Measurements from ENCODE around the gene ADTRP.

The ADTRP gene

GRCh38 chr6:11703725-11704124, 74.9 kb downstream of the ADTRP start:
- H3K4me2 ChIP-seq (ENCODE audit: low read length), result no peak overlapping the region
- no peak overlapping the region for H3K4ac ChIP-seq (ENCODE audit: low read depth, low read length)
- no peak overlapping the region for H4K5ac ChIP-seq (ENCODE audit: low read length)
- H2BK15ac ChIP-seq (replicated peaks; ENCODE audit: low read depth), result no peak overlapping the region
- H3K36me3 ChIP-seq (ENCODE audit: control insufficient read depth, insufficient read depth, low read length), result no peaks in the 10 kb centered on the region
- no peak overlapping the region for H3K9ac ChIP-seq (ENCODE audit: low read length)
- no peak overlapping the region for H3K23ac ChIP-seq (ENCODE audit: low read length)
- DNase-seq, result no peak
- H3K4me1 ChIP-seq (ENCODE audit: control insufficient read depth, low read depth, low read length), result no peaks in the 10 kb centered on the region
- H4K8ac ChIP-seq (ENCODE audit: low read depth, low read length), result no peak overlapping the region
- no peak overlapping the region for H3K56ac ChIP-seq (ENCODE audit: low read length)
- no peaks in the 10 kb centered on the region for H3K27me3 ChIP-seq (ENCODE audit: insufficient read depth, low read length, poor library complexity)
- no peaks in the 10 kb centered on the region for H3K79me2 ChIP-seq (ENCODE audit: control insufficient read depth, insufficient read depth, low read length)
- H3K79me1 ChIP-seq (ENCODE audit: low read length), result no peaks in the 10 kb centered on the region
- no CpG with 5 or more reads among the region's 6 CpGs for WGBS (ENCODE audit: extremely low coverage, insufficient coverage, low lambda C conversion rate)
- no peak overlapping the region for H3K4me3 ChIP-seq (ENCODE audit: low read length)
- no peak overlapping the region for H3K27ac ChIP-seq (ENCODE audit: low read depth, low read length)
- H2BK5ac ChIP-seq (ENCODE audit: low read length), result no peak overlapping the region
- H3K18ac ChIP-seq (ENCODE audit: low read length), result no peak overlapping the region
- H2AK5ac ChIP-seq (ENCODE audit: low read length), result no peak overlapping the region
- H2BK120ac ChIP-seq (ENCODE audit: low read depth, low read length), result no peak overlapping the region

- Histone ChIP-seq H3K4me2 (ENCODE audit: low read length) (no peak overlapping the region), H2BK15ac (replicated peaks; ENCODE audit: low read depth) (no peak overlapping the region), H3K27me3 (ENCODE audit: insufficient read depth, low read length, poor library complexity) (no peaks in the 10 kb centered on the region), H2AK5ac (ENCODE audit: low read length) (no peak overlapping the region), H3K56ac (ENCODE audit: low read length) (no peak overlapping the region), H4K5ac (ENCODE audit: low read length) (no peak overlapping the region), H3K4me3 (ENCODE audit: low read length) (no peak overlapping the region), H3K9ac (ENCODE audit: low read length) (no peak overlapping the region), H3K79me1 (ENCODE audit: low read length) (no peaks in the 10 kb centered on the region), H2BK5ac (ENCODE audit: low read length) (no peak overlapping the region), H2BK120ac (ENCODE audit: low read depth, low read length) (no peak overlapping the region), H3K18ac (ENCODE audit: low read length) (no peak overlapping the region), H3K36me3 (ENCODE audit: control insufficient read depth, insufficient read depth, low read length) (no peaks in the 10 kb centered on the region), H4K8ac (ENCODE audit: low read depth, low read length) (no peak overlapping the region), H3K4me1 (ENCODE audit: control insufficient read depth, low read depth, low read length) (no peaks in the 10 kb centered on the region), H3K27ac (ENCODE audit: low read depth, low read length) (no peak overlapping the region), H3K23ac (ENCODE audit: low read length) (peak overlapping the region; percentile 75), H3K79me2 (ENCODE audit: control insufficient read depth, insufficient read depth, low read length) (no peaks in the 10 kb centered on the region), H3K4ac (ENCODE audit: low read depth, low read length) (no peak overlapping the region)
- DNase-seq, result no peak
- no CpG with 5 or more reads among the region's 5 CpGs for WGBS (ENCODE audit: extremely low coverage, insufficient coverage, low lambda C conversion rate)
These were observed 76.0 kb downstream of the ADTRP start for GRCh38 chr6:11702500-11703130.

GRCh38 chr6:11702089-11702488, 76.5 kb downstream of the ADTRP start:
- no peak overlapping the region for H3K23ac ChIP-seq (ENCODE audit: low read length)
- no peak overlapping the region for H2AK5ac ChIP-seq (ENCODE audit: low read length)
- H3K4me3 ChIP-seq (ENCODE audit: low read length), result no peak overlapping the region
- no peak overlapping the region for H2BK15ac ChIP-seq (replicated peaks; ENCODE audit: low read depth)
- H3K9ac ChIP-seq (ENCODE audit: low read length), result no peak overlapping the region
- no peak overlapping the region for H2BK120ac ChIP-seq (ENCODE audit: low read depth, low read length)
- no peak overlapping the region for H3K4ac ChIP-seq (ENCODE audit: low read depth, low read length)
- no peak overlapping the region for H3K18ac ChIP-seq (ENCODE audit: low read length)
- no peak overlapping the region for H3K27ac ChIP-seq (ENCODE audit: low read depth, low read length)
- no peak overlapping the region for H3K4me2 ChIP-seq (ENCODE audit: low read length)
- no CpG with 5 or more reads among the region's 4 CpGs for WGBS (ENCODE audit: extremely low coverage, insufficient coverage, low lambda C conversion rate)
- H2BK5ac ChIP-seq (ENCODE audit: low read length), result no peak overlapping the region
- no peaks in the 10 kb centered on the region for H3K27me3 ChIP-seq (ENCODE audit: insufficient read depth, low read length, poor library complexity)
- H3K4me1 ChIP-seq (ENCODE audit: control insufficient read depth, low read depth, low read length), result no peaks in the 10 kb centered on the region
- H3K79me2 ChIP-seq (ENCODE audit: control insufficient read depth, insufficient read depth, low read length), result no peaks in the 10 kb centered on the region
- no peaks in the 10 kb centered on the region for H3K36me3 ChIP-seq (ENCODE audit: control insufficient read depth, insufficient read depth, low read length)
- DNase-seq, result no peak
- no peak overlapping the region for H4K5ac ChIP-seq (ENCODE audit: low read length)
- H3K79me1 ChIP-seq (ENCODE audit: low read length), result no peaks in the 10 kb centered on the region
- no peak overlapping the region for H3K56ac ChIP-seq (ENCODE audit: low read length)
- no peak overlapping the region for H4K8ac ChIP-seq (ENCODE audit: low read depth, low read length)

- no peak overlapping the region for H3K27ac ChIP-seq (ENCODE audit: low read depth, low read length)
- no peaks in the 10 kb centered on the region for H3K4me1 ChIP-seq (ENCODE audit: control insufficient read depth, low read depth, low read length)
- no peak overlapping the region for H2BK15ac ChIP-seq (replicated peaks; ENCODE audit: low read depth)
- WGBS (ENCODE audit: extremely low coverage, insufficient coverage, low lambda C conversion rate), result no CpG with 5 or more reads among the region's 6 CpGs
- no peak overlapping the region for H3K23ac ChIP-seq (ENCODE audit: low read length)
- H2BK120ac ChIP-seq (ENCODE audit: low read depth, low read length), result no peak overlapping the region
- H3K4ac ChIP-seq (ENCODE audit: low read depth, low read length), result no peak overlapping the region
- H3K27me3 ChIP-seq (ENCODE audit: insufficient read depth, low read length, poor library complexity), result no peaks in the 10 kb centered on the region
- no peak overlapping the region for H4K8ac ChIP-seq (ENCODE audit: low read depth, low read length)
- no peak overlapping the region for H3K56ac ChIP-seq (ENCODE audit: low read length)
- no peak overlapping the region for H3K4me3 ChIP-seq (ENCODE audit: low read length)
- H3K79me1 ChIP-seq (ENCODE audit: low read length), result no peaks in the 10 kb centered on the region
- DNase-seq, result no peak
- H3K36me3 ChIP-seq (ENCODE audit: control insufficient read depth, insufficient read depth, low read length), result no peaks in the 10 kb centered on the region
- no peak overlapping the region for H4K5ac ChIP-seq (ENCODE audit: low read length)
- no peaks in the 10 kb centered on the region for H3K79me2 ChIP-seq (ENCODE audit: control insufficient read depth, insufficient read depth, low read length)
- H3K9ac ChIP-seq (ENCODE audit: low read length), result no peak overlapping the region
- no peak overlapping the region for H2BK5ac ChIP-seq (ENCODE audit: low read length)
- H3K18ac ChIP-seq (ENCODE audit: low read length), result no peak overlapping the region
- H3K4me2 ChIP-seq (ENCODE audit: low read length), result no peak overlapping the region
- no peak overlapping the region for H2AK5ac ChIP-seq (ENCODE audit: low read length)
These were observed 77.0 kb downstream of the ADTRP start for GRCh38 chr6:11701573-11701972.

- WGBS (ENCODE audit: extremely low coverage, insufficient coverage, low lambda C conversion rate), result no CpG with 5 or more reads among the region's 2 CpGs
- peak; percentile 52 for DNase-seq
- no peak overlapping the region for H2AK5ac ChIP-seq (ENCODE audit: low read length)
These were observed 78.4 kb downstream of the ADTRP start for GRCh38 chr6:11700118-11700718.

GRCh38 chr6:11699576-11699975, 79.0 kb downstream of the ADTRP start:
- Histone ChIP-seq H3K23ac (ENCODE audit: low read length) (no peak overlapping the region), H2BK5ac (ENCODE audit: low read length) (no peak overlapping the region), H3K27ac (ENCODE audit: low read depth, low read length) (no peak overlapping the region), H3K9ac (ENCODE audit: low read length) (no peak overlapping the region), H2AK5ac (ENCODE audit: low read length) (no peak overlapping the region), H3K4ac (ENCODE audit: low read depth, low read length) (no peak overlapping the region), H3K27me3 (ENCODE audit: insufficient read depth, low read length, poor library complexity) (no peaks in the 10 kb centered on the region), H2BK15ac (replicated peaks; ENCODE audit: low read depth) (no peak overlapping the region), H3K4me3 (ENCODE audit: low read length) (no peak overlapping the region), H3K4me1 (ENCODE audit: control insufficient read depth, low read depth, low read length) (no peaks in the 10 kb centered on the region), H4K8ac (ENCODE audit: low read depth, low read length) (no peak overlapping the region), H4K5ac (ENCODE audit: low read length) (no peak overlapping the region), H3K56ac (ENCODE audit: low read length) (no peak overlapping the region), H3K79me1 (ENCODE audit: low read length) (no peaks in the 10 kb centered on the region), H3K79me2 (ENCODE audit: control insufficient read depth, insufficient read depth, low read length) (no peaks in the 10 kb centered on the region), H2BK120ac (ENCODE audit: low read depth, low read length) (no peak overlapping the region), H3K4me2 (ENCODE audit: low read length) (no peak overlapping the region), H3K18ac (ENCODE audit: low read length) (no peak overlapping the region), H3K36me3 (ENCODE audit: control insufficient read depth, insufficient read depth, low read length) (no peaks in the 10 kb centered on the region)
- no peak for DNase-seq
- no CpG with 5 or more reads among the region's 1 CpG for WGBS (ENCODE audit: extremely low coverage, insufficient coverage, low lambda C conversion rate)

More at GRCh38 chr6:11700118-11700718, 78.4 kb downstream of the ADTRP start:
- H3K79me2 ChIP-seq (ENCODE audit: control insufficient read depth, insufficient read depth, low read length), result no peaks in the 10 kb centered on the region
- no peak overlapping the region for H4K8ac ChIP-seq (ENCODE audit: low read depth, low read length)
- H3K18ac ChIP-seq (ENCODE audit: low read length), result no peak overlapping the region
- no peaks in the 10 kb centered on the region for H3K36me3 ChIP-seq (ENCODE audit: control insufficient read depth, insufficient read depth, low read length)
- H3K27me3 ChIP-seq (ENCODE audit: insufficient read depth, low read length, poor library complexity), result no peaks in the 10 kb centered on the region
- H3K79me1 ChIP-seq (ENCODE audit: low read length), result no peaks in the 10 kb centered on the region
- no peaks in the 10 kb centered on the region for H3K4me1 ChIP-seq (ENCODE audit: control insufficient read depth, low read depth, low read length)
- no peak overlapping the region for H3K9ac ChIP-seq (ENCODE audit: low read length)
- no peak overlapping the region for H3K4me2 ChIP-seq (ENCODE audit: low read length)
- H3K27ac ChIP-seq (ENCODE audit: low read depth, low read length), result no peak overlapping the region
- H2BK120ac ChIP-seq (ENCODE audit: low read depth, low read length), result no peak overlapping the region
- H2BK5ac ChIP-seq (ENCODE audit: low read length), result no peak overlapping the region
- H3K56ac ChIP-seq (ENCODE audit: low read length), result no peak overlapping the region
- H3K23ac ChIP-seq (ENCODE audit: low read length), result no peak overlapping the region
- H3K4me3 ChIP-seq (ENCODE audit: low read length), result no peak overlapping the region
- H2BK15ac ChIP-seq (replicated peaks; ENCODE audit: low read depth), result no peak overlapping the region
- H3K4ac ChIP-seq (ENCODE audit: low read depth, low read length), result no peak overlapping the region
- H4K5ac ChIP-seq (ENCODE audit: low read length), result no peak overlapping the region

Measured in mesendoderm (in vitro differentiated cells).